Activated CD4-positive, CD25-positive, alpha-beta regulatory T cell treated with anti-CD3 and anti-CD28 coated beads, Interleukin-2, amount 50 U/mL, for 16 hours (primary cell): ENCODE data around the gene MYBPH.

Source experiments
- DNase-seq: peaks from one replicate; pipeline ENCODE4 v3.0.0-alpha.2; 2020; ENCODE audit warnings: low read depth, low spot score

Gene MYBPH, protein sequence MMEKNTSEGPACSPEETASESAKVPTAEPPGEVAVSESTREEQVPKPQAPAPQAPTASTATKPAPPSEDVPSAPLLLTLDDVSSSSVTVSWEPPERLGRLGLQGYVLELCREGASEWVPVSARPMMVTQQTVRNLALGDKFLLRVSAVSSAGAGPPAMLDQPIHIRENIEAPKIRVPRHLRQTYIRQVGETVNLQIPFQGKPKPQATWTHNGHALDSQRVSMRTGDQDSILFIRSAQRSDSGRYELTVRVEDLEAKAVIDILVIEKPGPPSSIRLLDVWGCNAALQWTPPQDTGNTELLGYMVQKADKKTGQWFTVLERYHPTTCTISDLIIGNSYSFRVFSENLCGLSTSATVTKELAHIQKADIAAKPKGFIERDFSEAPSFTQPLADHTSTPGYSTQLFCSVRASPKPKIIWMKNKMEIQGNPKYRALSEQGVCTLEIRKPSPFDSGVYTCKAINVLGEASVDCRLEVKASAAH

DNA sequence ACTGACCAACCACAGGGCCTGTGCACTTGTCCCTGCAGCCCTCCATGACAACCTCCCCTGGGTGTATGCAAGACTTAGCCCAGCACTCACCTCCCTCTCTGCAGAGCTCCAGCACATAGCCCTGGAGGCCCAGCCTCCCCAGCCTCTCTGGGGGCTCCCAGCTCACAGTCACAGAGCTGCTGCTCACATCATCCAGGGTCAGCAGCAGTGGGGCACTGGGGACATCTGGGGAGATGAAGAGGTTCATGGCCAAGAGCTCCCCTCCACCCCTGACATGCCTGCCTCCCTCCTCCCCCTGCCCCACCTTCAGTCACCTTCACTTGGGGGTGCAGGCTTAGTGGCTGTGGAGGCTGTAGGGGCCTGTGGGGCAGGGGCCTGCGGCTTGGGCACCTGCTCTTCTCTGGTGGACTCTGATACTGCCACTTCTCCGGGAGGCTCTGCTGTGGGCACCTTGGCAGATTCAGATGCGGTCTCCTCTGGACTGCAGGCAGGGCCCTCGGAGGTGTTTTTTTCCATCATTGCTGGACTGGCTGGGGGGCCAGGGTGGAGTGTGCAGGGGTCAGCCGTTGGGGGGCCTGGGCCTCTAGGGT lies at the start of gene MYBPH:
MYBPH (minus strand) TSS at position 590 of the 590 bp plus-strand sequence; CDS start at position 519, 71 bp downstream.
- no peak for DNase-seq

DNA sequence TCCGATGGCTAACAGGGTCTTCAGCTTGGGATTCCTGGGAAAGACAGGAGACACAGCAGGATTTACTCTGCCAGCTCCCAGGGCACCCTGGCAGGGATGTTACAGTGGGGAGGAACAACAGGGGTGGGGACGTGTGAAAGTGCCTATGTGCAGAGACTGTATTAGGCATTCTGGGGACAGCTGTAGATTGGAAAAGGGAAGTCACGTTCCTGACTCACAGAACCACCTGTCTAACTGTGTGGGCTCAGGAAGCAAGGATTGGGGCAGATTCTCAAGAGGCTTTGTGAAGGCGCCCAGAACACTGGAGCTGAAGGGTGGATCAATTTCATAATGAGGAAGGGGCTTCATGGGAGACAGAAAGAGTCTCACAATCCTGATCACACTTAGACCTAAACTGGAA lies 49.4 kb upstream of the MYBPH start:
- DNase-seq = no peak

DNA sequence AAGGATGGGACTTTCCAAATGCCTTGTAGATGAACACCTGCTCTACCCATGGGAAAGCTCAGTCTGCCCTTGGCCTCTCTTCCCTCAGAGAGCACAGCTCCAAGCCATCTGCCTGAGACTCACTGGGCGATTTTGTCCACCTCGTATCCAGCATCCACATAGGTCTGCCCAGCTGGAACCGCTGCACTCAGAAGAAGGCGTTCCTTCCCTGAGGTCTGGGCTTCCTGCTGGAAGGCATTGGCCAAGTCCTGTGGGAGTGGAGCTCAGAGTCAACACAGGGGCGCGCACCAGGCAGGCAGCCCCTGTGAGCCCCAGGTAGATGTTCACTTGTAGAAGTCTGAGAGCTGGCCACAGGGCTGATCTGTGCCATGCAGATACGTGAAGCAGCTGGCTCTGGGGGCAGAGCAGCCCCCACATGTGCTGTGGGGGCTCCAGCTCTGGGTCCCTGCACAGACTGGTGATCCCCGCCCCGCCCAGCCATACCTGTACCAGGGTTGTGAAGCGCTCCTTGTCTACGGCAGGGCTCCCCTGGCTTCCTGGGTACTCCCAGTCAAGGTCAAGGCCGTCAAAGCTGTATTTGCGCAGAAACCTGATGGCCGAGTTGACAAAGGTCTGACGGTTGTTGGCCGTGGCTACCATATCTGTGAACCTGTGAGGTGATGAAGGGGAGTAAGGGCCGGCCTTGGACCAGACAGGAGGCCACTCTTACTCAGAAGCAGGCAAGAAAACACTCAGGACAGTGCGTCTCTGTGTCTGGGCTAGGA lies 47.6 kb upstream of the MYBPH start:
- DNase-seq = no peak

DNA sequence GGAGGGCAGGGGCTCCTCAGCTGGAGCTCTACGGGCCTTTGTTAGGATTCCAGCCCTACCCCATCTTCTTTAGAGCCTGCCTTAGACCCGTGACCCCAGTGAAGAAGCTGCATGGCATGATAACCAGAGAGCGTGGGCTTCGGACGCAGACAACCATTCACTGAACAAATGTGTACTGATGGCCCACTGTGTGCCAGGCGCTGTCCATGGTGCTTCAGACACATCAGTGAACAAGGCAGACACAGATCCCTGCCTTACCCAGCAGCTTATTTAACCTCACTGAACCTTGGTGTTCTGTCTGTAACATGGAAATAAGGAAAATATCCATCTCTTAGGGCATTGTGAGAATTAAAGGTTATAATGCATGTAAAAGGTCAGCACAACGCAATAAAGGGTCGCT lies 44.3 kb upstream of the MYBPH start:
- no peak for DNase-seq

DNA sequence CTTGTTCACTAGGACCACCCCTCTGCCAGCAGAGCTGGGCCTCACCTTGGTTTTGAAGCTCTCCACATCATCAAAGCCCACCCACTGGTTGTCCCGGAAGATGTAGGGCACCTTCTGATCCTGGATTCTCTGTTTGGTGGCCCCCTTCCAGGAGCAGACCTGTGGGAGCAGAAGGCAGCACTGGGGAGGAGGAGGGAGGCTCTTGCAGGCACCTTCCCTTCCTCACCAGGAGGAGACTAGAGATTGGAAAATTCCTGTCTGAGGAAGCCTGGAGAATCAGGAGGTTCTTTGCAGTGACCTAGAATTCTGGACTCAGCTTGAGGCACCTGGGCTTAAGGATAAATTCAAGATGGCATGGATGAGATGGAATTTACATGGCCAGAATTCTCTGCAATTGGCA lies 43.5 kb upstream of the MYBPH start:
- no peak for DNase-seq

DNA sequence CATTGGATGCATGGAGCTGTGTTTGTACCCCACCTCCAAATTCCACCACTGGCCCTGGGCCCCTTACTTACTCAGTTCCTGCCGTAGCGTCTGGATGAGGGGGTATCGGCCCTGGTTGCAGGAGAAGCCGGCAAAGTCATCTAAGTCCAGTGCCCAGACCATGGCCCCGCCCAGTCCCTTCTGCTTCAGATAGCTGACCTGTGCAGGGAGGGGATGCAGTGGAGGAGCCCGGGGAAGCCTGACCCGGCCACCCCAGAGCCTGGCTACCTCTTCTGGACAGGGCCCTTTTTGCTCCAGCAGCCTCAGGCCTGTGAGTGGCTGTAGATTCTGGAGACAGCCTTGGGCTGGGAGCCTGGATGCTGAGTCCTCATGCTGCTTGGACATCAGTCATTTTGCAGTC lies 42.0 kb upstream of the MYBPH start:
- no peak for DNase-seq

DNA sequence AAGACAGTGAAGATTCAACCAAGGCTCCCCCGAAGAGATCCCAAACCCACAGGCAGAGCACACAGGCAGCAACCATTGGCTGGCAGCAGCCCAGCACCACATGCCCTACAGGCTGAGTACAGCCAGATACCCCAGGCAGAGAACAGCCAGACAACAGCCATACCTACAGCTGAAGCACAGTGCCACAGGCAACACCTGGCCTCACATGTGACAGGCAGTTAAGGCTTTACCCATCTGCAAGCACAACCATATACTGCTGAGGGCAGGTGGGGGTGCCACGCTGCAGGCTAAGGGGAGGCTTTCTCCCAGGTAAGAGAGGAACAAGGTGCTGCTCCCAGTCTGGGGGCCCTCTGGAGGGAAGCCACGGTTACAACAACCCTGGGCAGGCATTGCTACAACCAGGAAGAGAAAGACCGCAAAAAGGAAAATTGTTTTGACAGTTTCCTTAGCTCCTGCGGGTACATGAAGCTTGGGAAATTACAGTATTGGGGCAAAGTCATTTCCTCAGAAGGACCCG lies 41.6 kb upstream of the MYBPH start:
- DNase-seq = no peak

DNA sequence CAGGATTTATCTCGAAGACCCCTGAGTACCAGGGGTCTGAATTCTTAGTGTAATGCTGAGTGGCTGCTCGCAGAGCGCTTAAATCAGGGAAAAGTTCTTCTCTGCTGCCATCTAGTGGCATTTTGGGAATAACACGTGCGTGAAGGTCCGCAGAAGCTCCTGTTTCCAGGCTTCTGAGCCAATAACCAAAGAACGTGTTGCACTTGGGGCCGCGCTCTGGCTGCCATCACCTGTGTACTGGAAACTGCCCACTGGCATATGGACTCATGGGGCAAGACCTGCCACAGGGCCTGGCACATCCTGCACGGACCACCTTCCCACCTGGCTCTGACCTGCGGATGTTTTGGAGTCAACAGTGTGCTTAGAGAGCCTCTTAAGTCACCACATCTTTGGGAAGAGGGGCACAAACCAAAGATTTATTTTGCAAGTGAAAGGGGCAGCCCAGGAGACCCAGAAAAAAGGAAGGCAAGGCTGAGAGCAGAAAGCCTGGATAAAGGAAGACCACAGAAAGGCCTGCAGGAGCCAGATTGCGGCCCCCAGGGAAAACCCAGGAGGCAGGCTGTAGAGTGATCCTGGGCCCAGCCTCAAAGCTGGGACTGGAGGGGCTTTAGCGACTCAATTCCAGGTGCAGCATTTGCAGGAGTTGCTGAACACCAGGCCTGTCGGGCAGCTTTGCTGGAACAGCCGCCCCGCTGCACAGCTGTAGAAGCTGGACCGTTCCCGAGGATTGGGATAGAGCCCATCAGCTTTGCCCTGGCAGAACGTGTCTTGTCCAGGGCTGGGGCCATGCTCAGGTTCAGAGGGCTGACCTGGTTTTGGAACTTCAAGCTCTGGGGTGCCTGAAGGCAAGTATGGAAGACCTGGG lies 40.9 kb upstream of the MYBPH start:
- peak; percentile 17 for DNase-seq

DNA sequence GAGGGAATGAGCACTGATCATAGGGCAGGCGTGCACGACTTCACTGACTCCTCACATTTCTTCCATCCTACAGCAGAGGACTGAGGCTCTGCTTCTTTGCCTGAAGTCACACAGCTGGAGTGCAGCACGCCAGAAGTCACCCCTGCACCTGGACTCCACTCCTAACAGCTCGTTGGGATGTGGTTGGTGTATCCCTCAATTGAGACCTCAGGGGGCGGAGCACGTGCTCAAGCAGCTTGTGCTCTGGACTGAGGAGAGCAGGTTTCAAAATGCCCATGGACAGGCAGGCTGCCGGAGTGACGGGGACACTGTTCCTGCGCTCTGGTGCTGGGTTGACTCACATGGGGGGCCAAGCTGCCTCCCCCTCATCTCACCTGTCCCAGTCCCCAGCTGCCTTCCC lies 39.9 kb upstream of the MYBPH start:
- no peak for DNase-seq

DNA sequence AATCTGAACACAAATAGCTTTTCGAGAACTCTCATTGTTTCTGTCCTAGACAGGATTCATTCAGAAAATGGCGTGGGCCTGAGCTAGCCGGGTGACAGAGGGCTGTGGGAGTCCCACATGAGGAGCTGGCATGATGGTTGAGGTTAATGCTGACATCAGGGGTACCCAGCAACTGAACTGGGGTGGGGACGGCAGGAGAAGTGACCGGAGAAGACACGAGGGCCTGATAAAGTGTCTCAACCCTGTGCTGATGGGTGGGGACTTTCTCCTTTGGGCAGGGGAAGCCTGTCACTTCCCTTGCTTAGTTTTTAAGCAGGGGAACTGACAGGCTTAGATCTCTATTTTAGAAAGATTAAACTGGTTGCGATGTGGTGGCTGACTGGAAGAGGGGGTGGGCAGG lies 39.2 kb upstream of the MYBPH start:
- DNase-seq = no peak

DNA sequence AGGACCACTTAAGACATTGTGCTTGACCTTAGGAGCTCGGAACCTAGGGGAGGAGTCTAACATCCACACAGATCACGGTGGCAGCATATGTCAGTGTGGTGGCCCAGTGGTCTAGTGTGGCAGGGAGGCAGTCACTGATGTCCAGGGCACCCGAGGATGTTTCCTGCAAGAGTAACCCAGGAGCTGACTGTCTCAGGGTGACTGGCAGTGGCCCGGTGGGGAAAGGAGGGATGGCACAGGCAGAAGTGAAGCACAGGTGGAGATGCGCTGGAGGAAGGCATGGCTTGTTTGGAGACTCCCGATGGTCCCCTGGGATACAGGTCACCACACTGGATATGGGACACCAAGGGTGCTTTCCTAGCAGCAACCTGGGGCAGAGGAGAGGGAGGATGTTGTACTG lies 37.5 kb upstream of the MYBPH start:
- no peak for DNase-seq

DNA sequence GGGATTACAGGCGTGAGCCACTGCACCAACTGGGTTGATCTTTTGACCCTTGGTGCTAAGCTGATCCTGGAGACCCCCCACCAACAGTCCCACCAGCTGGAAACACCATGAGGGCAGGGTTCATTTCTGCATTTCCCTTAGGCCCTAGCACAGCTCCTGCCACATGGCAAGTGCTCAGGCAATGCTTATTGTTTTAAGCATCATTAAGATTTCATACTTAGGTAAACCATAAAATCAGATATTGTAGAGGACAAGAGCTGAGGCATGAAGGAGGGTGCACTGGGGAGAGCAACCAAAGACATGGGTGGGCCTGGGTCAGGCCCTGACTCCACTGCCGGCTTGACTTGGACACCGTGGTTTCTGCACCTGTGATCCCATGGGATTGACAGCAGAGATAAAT lies 36.2 kb upstream of the MYBPH start:
- DNase-seq = no peak

DNA sequence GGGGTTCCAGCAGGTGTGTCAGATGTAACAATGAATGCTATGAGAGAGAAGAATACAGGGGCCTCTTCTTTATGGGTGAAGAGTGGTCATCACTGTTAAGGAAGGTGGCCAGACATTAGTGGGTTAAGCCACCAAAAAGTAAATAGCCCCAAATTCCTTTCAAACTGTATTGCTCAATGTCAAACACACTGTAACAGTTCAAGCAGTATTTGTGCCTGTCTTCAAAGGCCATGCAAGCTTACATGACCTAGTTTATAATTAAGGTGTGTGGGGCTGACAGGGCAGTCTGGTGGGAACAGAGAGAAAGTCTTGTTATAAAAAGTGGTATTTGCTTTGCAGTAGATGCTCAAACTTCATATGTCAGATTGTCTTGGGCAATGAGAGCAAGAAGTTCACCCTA lies 35.4 kb upstream of the MYBPH start:
- no peak for DNase-seq

DNA sequence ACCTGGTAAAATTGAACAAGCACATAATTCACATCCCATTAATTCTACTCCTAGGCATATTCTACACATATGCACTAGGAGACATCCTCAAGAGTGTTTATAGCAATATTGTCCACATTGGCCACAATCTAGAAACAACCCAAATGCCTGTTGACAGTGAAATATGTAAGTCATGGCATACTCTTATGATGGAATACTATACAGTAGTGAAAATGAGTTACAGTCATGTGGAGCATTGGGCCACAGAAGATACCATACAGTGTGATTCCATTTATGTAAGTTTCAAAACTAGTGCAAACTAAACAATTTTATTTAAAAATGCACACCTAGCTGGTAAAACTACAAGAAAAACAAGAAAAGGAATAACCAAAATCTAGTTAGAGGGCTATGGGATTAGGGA lies 34.7 kb upstream of the MYBPH start:
- no peak for DNase-seq

DNA sequence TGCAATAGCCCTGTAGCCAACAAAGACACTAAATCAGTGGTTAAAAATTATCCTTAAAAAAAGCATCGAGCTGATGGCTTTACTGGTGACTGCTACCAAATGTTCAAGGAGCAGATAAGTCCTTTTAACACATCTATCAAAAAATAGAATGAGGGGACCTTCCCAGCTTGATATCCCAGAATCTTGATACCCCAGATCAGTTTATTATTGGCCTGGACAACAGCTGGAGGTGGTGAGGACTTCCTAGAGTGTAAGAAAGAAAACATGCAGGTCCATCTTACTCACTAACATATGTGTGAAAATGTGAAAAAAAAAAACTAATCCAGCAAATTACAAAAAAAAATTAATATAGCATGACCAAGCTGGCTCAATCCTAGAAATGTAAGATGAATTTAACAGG lies 32.6 kb upstream of the MYBPH start:
- no peak for DNase-seq

DNA sequence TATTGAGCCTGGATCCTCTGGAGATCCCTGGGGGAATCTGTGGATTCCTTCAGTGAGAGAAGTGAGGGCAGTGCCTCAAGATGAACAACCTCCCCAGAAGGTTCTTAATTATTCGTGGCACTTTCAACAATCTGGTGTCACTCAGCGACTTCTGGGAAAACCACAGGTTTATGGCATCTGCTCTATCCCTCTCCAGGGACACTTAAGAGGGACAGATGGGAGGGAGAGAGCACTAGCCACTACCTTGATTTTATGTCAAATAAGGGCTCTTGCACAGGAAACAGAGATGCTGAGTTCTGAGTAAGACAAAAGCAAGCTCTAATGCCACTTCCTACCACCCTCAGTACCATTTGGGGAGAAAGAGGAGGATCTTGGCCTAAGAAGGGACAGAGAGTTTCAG lies 32.1 kb upstream of the MYBPH start:
- no peak for DNase-seq

DNA sequence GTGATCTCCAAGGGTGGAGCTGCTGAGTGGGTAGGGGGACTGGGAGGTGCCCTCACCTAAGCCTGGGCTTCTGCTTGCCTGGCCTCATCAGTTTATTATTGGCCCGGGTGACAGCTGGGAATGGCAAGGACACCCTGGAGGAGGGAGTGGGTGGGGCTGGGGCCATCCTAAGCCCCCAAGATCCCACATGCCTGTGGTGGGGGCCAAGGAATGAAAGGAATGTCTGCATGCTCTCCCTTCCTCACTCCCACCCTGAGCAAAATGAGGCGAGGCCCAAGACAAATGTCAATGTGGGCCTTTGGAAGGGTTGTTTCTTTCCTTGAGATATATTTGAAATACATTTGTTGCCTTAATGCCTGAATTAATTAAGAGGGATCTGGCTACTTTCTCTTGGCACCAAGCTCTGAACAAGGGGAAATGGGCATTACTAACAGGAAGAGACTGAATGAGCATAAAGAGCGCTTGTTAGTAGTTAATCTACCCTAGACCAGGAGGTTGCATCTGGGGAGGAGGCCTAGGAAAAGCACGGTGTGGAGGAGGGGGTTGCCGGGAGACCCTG lies 30.6 kb upstream of the MYBPH start:
- no peak for DNase-seq

DNA sequence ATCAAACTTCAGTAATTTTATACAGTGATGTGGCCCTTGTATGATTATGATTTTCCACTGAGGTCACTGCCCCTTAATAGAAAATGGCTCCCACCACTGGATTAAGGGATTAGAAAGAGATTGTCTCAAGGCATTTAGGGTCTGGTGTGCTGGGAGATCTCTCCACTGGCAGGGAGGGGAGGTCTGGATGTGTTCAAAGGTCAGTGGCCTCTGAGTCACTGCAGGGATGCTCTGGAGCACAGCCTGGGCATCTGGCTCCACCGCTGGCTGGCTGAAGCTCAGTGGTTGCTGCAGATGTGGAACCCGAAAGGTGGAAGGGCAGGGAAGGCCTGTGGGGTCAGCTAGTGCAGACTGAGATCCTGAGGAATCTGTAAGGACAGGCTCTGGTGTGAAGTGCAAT lies 29.1 kb upstream of the MYBPH start:
- DNase-seq = no peak

DNA sequence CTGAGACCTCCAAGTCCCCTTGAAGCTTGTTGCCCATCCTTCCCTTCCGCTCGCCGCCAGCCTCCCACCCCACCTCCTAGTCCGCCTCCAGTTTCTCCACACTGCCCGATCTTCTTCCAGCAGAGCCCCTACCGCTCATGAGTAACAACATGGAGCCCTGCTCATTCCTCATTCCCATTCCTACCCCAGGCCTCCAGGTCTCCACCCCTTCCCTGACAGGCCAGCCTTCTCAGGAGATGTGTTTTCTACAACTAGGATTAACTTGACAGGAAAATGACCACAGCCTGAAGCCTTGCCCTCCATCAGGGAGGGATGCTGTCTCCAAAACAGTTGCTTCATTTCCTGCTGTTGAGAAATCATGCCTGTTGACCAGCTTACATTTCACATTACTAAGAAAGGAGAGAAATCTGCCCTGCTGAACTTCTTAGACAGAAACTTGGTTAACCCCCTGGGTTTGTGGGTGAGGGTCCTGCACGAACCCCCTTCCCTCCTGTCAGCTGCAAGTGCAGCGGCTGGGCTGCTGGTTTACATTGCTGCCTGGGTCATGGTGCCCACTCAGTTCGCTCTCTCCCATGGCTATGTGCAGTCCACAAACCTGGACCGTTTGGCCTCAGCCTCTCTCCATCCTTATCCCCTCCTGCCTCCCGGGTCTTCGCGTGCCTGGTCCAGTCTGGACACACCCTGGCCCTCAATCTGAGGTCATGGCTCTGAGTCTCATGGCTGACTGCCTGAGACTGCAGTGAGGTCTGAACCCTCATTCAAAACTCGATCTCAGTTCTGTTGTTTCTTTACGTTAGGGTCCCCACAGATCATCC lies 27.0 kb upstream of the MYBPH start:
- DNase-seq = no peak

DNA sequence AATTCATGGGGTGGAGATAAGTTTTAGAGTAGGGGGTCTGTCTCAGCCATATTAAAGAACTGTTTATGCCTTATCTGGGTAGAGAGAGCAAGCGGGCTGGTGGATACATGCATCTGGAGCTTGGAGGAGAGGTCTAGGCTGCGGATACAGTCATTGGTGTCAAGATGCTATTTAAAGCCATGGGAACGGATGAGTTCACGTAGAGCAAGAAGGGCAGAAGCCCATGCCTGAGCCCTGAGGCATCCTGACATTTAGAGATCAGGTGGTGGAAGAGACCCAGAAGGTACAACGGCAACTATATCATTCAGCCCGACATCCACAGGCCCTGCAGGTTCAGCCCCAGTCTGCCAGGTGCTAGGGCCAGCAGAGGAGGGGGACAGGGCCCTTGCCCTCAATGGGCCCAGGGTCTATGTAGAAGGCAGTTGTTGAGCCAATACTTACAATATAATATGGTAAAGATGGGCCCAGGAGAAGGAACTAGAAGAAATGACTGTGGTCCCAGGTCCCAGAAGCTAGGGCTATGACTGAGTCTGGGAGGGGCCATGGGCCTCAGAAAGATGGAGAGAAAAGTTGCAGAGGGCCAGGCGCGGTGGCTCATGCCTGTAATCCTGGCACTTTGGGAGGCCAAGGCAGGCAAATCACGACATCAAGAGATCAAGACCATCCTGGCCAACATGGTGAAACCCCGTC lies 26.0 kb upstream of the MYBPH start:
- no peak for DNase-seq
